Activated CD4-positive, alpha-beta memory T cell treated with anti-CD3 and anti-CD28 coated beads for 36 hours (primary cell): ENCODE measurements around the gene SERPINA4. TPM values are rescaled to one million over a fixed set of nuclear protein-coding genes. Genes with fewer than 3 reads are reported as not detected.

ENCODE experiments used
- CTCF ChIA-PET: fragments of 350-600 bp; sonication (Branson Sonifier 250); formaldehyde crosslinking; loops from one replicate; lab custom pipeline; 2021; ENCODE audit warnings: antibody characterized with exemption, inconsistent platforms; lab: Charles Lee
- POLR2A ChIA-PET: fragments of 350-600 bp; sonication (Branson Sonifier 250); formaldehyde crosslinking; loops from one replicate; lab custom pipeline; 2021; ENCODE audit warnings: antibody characterized with exemption; lab: Charles Lee
- DNase-seq: peaks from one replicate; pipeline ENCODE4 v3.0.0-alpha.2; 2020
- H3K27ac Mint-ChIP-seq: one replicate; pipeline ENCODE4 v1.8.0; 2021; ENCODE audit warnings: mixed read lengths
- H3K27me3 Mint-ChIP-seq: one replicate; pipeline ENCODE4 v1.8.0; 2021; ENCODE audit warnings: mixed read lengths
- H3K36me3 Mint-ChIP-seq: one replicate; pipeline ENCODE4 v1.8.0; 2021; ENCODE audit warnings: mixed read lengths
- H3K4me1 Mint-ChIP-seq: one replicate; pipeline ENCODE4 v1.8.0; 2021; ENCODE audit warnings: low read depth, mixed read lengths
- H3K4me3 Mint-ChIP-seq: one replicate; pipeline ENCODE4 v1.8.0; 2021; ENCODE audit warnings: mild to moderate bottlenecking, mixed read lengths
- H3K9me3 Mint-ChIP-seq: one replicate; pipeline ENCODE4 v1.8.0; 2021; ENCODE audit warnings: mixed read lengths
- intact Hi-C: fragments of 100-400 bp; cut with micrococcal nuclease; formaldehyde crosslinking; loops from one replicate; pipeline ENCODE4 v1.15.1; 2023
- total RNA-seq, 2 experiments: library from RNA; stranded (reverse); gene quantifications; one replicate each; pipeline ENCODE4 v1.2.3, GENCODE V29; 2021

SERPINA4 gene
- not detected for total RNA-seq

DNA sequence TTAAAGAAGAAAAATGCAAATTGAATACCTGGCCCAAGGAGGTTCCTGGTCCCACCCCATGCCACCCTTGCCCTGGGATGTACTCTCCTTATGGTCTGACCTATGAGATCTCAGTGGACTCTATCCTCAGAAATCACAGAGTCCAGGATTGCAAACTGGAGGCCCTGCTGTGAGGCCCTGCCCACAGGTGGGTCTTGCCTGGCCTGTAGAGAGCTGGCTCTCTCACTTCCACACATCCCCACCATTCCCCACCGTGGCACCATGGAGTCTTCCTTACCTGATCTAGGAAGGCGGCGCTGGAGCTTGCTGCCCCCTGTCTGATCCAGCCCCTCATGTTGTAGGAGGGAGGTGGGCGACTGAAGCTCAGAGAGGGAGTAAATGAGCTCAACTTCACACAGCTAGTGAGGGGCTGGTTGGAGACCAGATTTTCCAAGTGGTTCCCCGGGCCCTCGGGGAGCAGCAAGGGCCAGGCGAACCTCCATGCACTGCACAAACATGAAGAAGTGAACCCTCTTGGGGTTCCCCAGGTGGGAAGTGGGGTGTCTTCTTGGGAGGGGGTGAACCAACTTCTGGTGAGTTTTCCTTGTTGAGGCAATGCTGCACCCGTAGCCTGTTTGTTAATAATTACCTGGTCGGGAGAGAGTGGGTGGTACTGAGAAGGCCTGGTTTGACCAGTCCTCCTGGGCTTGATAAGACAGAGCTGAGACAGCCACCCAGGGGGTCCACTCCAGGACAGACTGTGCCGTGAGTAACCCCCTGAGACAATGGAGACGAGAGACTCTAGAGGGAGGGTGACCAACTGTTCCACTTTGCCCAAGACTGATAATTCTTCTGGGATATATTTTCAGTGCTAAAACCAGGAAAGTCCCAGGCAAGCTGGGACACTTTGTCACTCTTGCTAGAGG lies at the start of gene SERPINA4:
TSS of gene SERPINA4 (plus strand) at position 692 of the 905 bp plus-strand sequence. CDS start 2,041 bp downstream, outside the sequence.
- intact Hi-C loops: no loop called here
- Mint-ChIP-seq H3K4me1 (no peaks in the 10 kb centered on the region), H3K27me3 (peaks cover 8% of the 10 kb centered on the region), H3K4me3 (no peak within 1 kb of the TSS), H3K9me3 (no peaks in the 10 kb centered on the region), H3K36me3 (no peaks in the 10 kb centered on the region), H3K27ac (no peak within 1 kb of the TSS)
- POLR2A ChIA-PET: no interaction called here
- CTCF ChIA-PET: interaction anchor here (1.0 to 1.6 kb wide), 2 partner anchors 12 to 13 kb away, joined by 3 to 14 read pairs; no protein-coding TSS in a partner anchor
- DNase-seq: no peak

DNA sequence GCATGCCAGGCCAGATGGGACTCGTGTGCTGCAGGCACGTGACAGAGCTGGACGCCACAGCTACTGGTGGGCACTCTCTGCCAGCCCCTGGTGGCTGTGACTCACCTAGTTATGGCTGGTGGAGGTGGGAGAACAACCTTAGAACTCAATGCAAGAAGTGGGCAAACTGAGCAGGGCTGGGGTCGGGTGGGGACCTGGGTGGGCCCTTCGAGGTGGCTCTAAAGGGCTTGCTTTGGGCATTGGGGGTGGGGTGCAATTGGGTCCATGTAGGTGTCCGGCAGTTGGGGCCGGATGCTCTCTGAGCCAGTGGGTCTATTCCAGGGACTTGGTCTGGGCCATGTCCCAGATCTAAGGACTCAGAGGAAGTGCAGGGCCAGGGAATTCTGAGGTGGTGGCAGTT lies 46.9 kb upstream of the SERPINA4 start:
- Mint-ChIP-seq H3K9me3 (peaks cover 5% of the 10 kb centered on the region), H3K4me1 (no peaks in the 10 kb centered on the region), H3K4me3 (no peak overlapping the region), H3K36me3 (no peaks in the 10 kb centered on the region), H3K27ac (no peak overlapping the region), H3K27me3 (peaks cover 8% of the 10 kb centered on the region)
- intact Hi-C loops: no loop called here
- no peak for DNase-seq
- POLR2A ChIA-PET: no interaction called here
- CTCF ChIA-PET: no interaction called here

GRCh38 chr14:94515426-94515825 lies 45.8 kb upstream of the SERPINA4 start:
- ChIA-PET POLR2A (no interaction called here), CTCF (no interaction called here)
- no peak for DNase-seq
- no peaks in the 10 kb centered on the region for H3K4me1 Mint-ChIP-seq
- no peak overlapping the region for H3K4me3 Mint-ChIP-seq
- intact Hi-C loops: no loop called here
- H3K27ac Mint-ChIP-seq: no peak overlapping the region
- peaks cover 8% of the 10 kb centered on the region for H3K9me3 Mint-ChIP-seq
- H3K36me3 Mint-ChIP-seq: no peaks in the 10 kb centered on the region
- peaks cover 8% of the 10 kb centered on the region for H3K27me3 Mint-ChIP-seq

- no peak overlapping the region for H3K27ac Mint-ChIP-seq
- intact Hi-C loops: no loop called here
- ChIA-PET POLR2A (no interaction called here), CTCF (no interaction called here)
- no peaks in the 10 kb centered on the region for H3K4me1 Mint-ChIP-seq
- H3K27me3 Mint-ChIP-seq: peaks cover 8% of the 10 kb centered on the region
- no peak for DNase-seq
- H3K36me3 Mint-ChIP-seq: no peaks in the 10 kb centered on the region
- no peak overlapping the region for H3K4me3 Mint-ChIP-seq
- H3K9me3 Mint-ChIP-seq: peaks cover 8% of the 10 kb centered on the region
Measured at GRCh38 chr14:94515856-94516255, 45.4 kb upstream of the SERPINA4 start.

- Mint-ChIP-seq H3K27ac (no peak overlapping the region), H3K4me3 (no peak overlapping the region), H3K4me1 (no peaks in the 10 kb centered on the region), H3K36me3 (no peaks in the 10 kb centered on the region), H3K27me3 (peaks cover 8% of the 10 kb centered on the region), H3K9me3 (peaks cover 8% of the 10 kb centered on the region)
- CTCF ChIA-PET: interaction anchor here (1.5 kb wide), 1 partner anchor 32 kb away, joined by 3 read pairs; no protein-coding TSS in a partner anchor
- POLR2A ChIA-PET: no interaction called here
- intact Hi-C loops: no loop called here
- DNase-seq: no peak
Measured at GRCh38 chr14:94517248-94517640, 44.0 kb upstream of the SERPINA4 start.

DNA sequence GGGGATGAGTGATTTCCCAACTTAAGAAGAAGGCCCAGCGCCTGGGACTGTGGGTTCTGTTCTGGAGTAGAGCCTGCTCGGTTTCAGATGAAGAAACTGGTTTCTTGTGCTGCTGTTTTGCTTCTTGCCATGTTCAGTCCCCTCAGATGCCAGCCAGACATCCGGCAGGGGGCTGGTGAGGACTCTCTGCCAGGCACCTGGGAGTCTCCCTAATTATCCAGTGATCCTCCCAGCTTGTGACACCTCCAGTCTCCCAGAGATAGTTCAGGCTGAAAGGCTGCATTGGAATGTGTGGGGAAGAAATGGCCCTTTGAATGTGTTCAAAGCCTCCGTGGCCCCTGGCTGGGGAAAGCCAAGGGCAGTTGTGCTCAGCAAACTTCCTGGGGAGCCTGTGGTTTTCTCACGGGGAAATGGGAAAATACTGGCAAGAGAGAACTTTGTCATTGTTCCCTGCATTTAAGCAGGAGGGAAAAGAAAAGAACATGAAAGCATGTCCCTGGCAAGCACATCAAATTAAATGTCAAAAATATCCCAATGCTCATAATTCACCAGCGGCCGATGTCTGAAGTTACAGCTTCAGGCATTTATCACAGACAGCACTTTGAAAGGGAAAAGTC lies 43.5 kb upstream of the SERPINA4 start:
- H3K4me3 Mint-ChIP-seq: no peak overlapping the region
- no peaks in the 10 kb centered on the region for H3K4me1 Mint-ChIP-seq
- DNase-seq: no peak
- H3K36me3 Mint-ChIP-seq: no peaks in the 10 kb centered on the region
- no peak overlapping the region for H3K27ac Mint-ChIP-seq
- CTCF ChIA-PET: interaction anchor here (0.6 to 1.5 kb wide), 2 partner anchors 31 to 861 kb away, joined by 3 read pairs; no protein-coding TSS in a partner anchor
- POLR2A ChIA-PET: no interaction called here
- H3K27me3 Mint-ChIP-seq: peaks cover 8% of the 10 kb centered on the region
- intact Hi-C loops: no loop called here
- peaks cover 8% of the 10 kb centered on the region for H3K9me3 Mint-ChIP-seq

DNA sequence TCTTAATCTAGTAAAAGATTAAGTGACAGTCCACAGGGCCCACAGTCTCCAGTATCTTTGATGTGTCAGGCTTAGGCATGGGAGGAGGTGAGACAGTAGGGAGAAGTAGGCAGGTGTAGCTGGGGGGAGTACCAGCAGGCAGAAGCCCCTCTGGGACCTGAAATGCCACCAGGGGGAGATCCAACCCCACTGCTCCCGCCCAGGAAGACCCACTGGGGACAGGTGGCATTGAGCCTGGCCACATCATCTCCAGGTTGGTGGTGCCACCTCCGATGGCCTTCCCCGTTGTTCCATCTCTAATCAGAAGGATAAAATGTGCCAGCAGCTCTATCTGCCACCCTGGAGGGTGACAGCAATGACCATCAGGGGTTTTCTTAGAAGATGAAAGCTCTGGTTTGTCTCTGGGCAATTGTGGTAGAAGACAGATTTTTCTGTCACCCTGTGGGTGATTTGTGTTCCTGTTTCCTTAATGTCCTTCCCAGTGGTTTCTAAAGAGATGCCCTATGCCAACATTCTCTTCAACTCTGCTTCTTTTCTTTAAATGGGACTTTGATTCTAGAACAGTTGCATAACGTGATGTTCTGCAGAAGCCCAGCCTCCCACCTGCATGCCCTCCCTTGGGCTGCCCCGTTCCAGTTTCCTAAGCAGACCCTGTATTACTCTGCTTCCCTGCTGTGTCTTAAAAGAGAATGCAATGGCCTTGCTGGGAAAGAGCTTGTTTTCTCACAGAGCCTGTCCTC lies 39.7 kb upstream of the SERPINA4 start:
- DNase-seq: no peak
- Mint-ChIP-seq H3K36me3 (no peaks in the 10 kb centered on the region), H3K9me3 (peaks cover 8% of the 10 kb centered on the region), H3K4me1 (no peaks in the 10 kb centered on the region), H3K27me3 (peaks cover 23% of the 10 kb centered on the region), H3K4me3 (no peak overlapping the region), H3K27ac (no peak overlapping the region)
- POLR2A ChIA-PET: no interaction called here
- intact Hi-C loops: no loop called here
- CTCF ChIA-PET: no interaction called here

GRCh38 chr14:94522115-94522724 lies 39.0 kb upstream of the SERPINA4 start:
- Mint-ChIP-seq H3K9me3 (peaks cover 8% of the 10 kb centered on the region), H3K36me3 (no peaks in the 10 kb centered on the region), H3K27me3 (peaks cover 25% of the 10 kb centered on the region), H3K4me3 (no peak overlapping the region), H3K4me1 (no peaks in the 10 kb centered on the region), H3K27ac (no peak overlapping the region)
- POLR2A ChIA-PET: no interaction called here
- CTCF ChIA-PET: no interaction called here
- intact Hi-C loops: no loop called here
- no peak for DNase-seq

- peaks cover 27% of the 10 kb centered on the region for H3K27me3 Mint-ChIP-seq
- ChIA-PET CTCF (no interaction called here), POLR2A (no interaction called here)
- no peak overlapping the region for H3K4me3 Mint-ChIP-seq
- H3K4me1 Mint-ChIP-seq: no peaks in the 10 kb centered on the region
- peaks cover 8% of the 10 kb centered on the region for H3K9me3 Mint-ChIP-seq
- intact Hi-C loops: no loop called here
- no peaks in the 10 kb centered on the region for H3K36me3 Mint-ChIP-seq
- no peak overlapping the region for H3K27ac Mint-ChIP-seq
- DNase-seq: no peak
Measured at GRCh38 chr14:94523265-94523664, 38.0 kb upstream of the SERPINA4 start.

- no peak for DNase-seq
- ChIA-PET POLR2A (no interaction called here), CTCF (no interaction called here)
- H3K36me3 Mint-ChIP-seq: no peaks in the 10 kb centered on the region
- no peak overlapping the region for H3K4me3 Mint-ChIP-seq
- H3K4me1 Mint-ChIP-seq: no peaks in the 10 kb centered on the region
- intact Hi-C loops: no loop called here
- H3K27ac Mint-ChIP-seq: no peak overlapping the region
- H3K27me3 Mint-ChIP-seq: peaks cover 28% of the 10 kb centered on the region
- peaks cover 5% of the 10 kb centered on the region for H3K9me3 Mint-ChIP-seq
Measured at GRCh38 chr14:94524093-94524492, 37.1 kb upstream of the SERPINA4 start.

DNA sequence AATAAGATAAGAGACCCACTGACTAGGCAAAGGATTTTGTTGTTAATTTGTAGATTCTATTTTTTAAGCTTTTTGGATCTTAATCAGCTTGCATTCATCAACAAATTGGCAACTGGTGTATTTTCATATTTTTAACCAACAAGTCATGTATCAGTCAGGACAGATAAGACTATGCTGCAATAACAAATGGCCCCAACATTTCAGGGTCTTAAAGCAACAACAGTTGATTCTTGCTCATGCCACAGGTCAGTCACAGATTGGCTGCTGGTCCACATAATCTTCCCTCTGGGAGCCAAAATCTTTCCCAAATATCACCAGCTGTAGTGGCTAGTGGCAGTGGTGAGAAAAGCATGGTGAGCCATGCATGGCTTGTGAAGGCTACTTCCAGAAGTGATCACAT lies 30.1 kb upstream of the SERPINA4 start:
- Mint-ChIP-seq H3K36me3 (no peaks in the 10 kb centered on the region), H3K27me3 (peaks cover 21% of the 10 kb centered on the region), H3K27ac (no peak overlapping the region), H3K4me1 (no peaks in the 10 kb centered on the region), H3K9me3 (no peaks in the 10 kb centered on the region), H3K4me3 (no peak overlapping the region)
- intact Hi-C loops: no loop called here
- ChIA-PET POLR2A (no interaction called here), CTCF (no interaction called here)
- no peak for DNase-seq

- no peaks in the 10 kb centered on the region for H3K9me3 Mint-ChIP-seq
- ChIA-PET POLR2A (no interaction called here), CTCF (interaction anchor here (0.6 to 1.2 kb wide), 2 partner anchors 14 to 46 kb away, joined by 3 read pairs; no protein-coding TSS in a partner anchor)
- H3K4me3 Mint-ChIP-seq: no peak overlapping the region
- no peak overlapping the region for H3K27ac Mint-ChIP-seq
- peaks cover 16% of the 10 kb centered on the region for H3K27me3 Mint-ChIP-seq
- no peaks in the 10 kb centered on the region for H3K36me3 Mint-ChIP-seq
- no peaks in the 10 kb centered on the region for H3K4me1 Mint-ChIP-seq
- no peak for DNase-seq
- intact Hi-C loops: no loop called here
Measured at GRCh38 chr14:94532447-94532846, 28.8 kb upstream of the SERPINA4 start.
